Embryonic facial prominence (tissue), 1 donor: ENCODE data around the gene XIRP1.

ENCODE experiments used
- DNase-seq: peaks from one replicate; pipeline ENCODE4 v3.0.0-alpha.2; 2016; ENCODE audit errors: extremely low spot score

Gene XIRP1

DNA sequence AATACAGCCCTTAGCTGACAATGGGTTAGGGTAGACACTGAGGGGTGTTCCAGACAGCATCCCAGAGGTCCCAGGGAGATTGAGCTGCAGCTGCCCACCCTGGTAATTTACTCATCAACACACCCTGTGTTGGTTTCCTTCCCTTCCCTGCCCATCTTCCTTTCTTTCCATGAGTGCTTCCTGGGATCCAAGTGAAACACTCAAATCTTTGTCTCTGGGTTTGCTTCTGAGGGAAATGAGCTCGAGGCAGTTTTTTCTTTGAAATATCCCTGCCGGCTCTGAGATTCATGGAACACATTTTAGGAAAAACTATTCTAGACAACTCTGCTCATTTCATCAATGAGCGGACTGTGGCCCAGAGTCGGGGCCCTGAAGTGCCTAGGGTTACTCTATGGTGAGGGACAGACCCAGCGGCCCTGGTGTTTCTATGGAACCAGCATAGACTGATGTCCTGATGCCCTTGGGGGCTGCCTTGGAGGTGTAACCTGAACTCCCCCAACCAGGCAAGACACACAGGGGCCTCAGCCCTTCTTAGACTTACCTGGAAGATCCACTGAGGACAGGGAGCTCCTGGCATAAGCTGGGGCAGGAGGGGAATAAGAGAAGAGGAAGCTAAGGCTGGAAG is 24.1 kb downstream of the XIRP1 start:
- no peak for DNase-seq

DNA sequence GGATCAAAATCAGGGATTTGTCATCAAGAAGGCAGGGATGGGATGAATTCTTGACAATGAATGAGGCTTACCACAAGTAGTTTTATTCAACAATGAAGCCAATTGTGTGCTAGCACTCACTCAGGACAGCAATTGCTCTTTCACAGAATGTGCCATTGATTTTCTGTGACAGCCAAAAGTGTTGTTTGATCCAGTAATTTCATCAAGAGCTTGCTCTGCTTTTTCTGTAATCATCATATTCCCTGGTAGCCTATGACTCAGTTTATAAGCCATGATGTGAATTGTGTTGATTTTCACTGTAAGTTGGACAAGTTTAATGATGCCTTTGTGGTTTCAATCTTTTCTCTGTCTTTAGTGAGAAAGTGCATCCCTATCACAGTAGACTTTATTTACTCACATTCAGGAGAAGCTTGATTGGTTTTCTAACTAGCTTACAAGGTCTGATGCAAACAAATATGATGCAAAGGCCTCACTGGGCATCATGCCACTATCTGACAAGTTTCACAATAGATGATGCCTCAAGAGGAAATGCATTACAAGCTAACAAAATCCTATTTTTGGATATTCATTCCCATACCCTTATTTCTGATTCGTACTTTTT is 25.4 kb downstream of the XIRP1 start:
- no peak for DNase-seq

DNA sequence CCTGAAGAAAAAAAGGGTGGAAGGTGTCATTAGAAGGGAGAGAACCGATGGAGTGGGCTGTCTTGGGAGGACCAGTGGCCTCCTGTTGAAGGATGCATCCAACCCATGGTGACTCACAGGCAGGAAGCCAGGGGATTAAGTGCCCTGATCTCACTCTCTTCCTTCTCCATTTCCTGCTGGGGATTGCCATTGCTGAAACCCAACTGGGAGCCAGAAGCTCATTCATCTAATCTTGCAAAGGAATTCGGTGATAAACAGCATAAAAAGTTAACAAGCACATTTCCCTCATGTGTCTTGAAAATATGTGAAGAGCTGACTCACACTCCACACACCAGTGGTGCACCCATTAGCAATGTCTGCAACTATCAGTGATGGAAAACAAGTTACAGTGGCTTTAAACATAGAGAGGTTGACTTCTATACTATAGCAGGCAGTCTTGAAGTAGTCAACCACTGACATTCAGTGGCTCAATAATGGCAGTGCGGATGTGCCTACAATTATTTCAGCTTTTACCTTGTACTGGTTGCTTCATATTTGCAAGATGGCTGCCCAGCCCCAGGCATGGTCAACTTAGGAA is 26.2 kb downstream of the XIRP1 start:
- DNase-seq = no peak

DNA sequence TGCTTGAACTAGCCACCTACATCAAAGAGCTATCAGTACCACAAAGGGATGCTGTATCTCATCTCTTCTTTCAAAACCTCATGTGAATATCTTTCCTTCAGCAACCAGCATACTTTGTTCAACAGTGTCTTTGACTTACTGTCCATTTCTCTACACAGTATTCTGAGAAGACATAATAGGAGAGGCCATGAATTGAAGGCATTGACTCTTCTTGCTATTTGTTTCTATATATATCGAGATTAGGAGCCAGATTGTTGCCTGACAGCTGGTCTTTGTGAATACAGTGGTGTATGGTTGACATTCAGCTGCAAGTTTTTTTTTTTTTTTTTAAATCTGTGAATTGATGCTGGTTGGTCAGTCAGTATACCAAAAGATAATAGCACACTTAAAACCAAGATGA is 26.9 kb downstream of the XIRP1 start:
- DNase-seq = no peak

DNA sequence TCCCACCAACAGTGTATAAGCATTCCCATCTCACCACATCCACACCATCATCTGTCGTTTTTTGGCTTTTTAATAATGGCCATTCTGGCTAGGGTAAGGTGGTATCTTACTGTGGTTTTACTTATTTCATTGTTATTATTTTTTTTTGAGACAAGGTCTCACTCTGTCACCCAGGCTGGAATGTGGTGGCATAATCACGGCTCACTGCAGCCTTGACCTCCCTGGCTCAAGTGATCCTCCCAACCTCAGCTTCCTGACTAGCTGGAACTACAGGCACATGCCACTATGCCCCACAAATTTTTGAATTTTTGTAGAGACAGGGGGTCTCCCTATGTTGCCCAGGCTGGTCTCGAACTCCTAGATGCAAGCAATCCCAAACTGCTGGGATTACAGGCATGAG is 28.0 kb downstream of the XIRP1 start:
- DNase-seq = no peak

DNA sequence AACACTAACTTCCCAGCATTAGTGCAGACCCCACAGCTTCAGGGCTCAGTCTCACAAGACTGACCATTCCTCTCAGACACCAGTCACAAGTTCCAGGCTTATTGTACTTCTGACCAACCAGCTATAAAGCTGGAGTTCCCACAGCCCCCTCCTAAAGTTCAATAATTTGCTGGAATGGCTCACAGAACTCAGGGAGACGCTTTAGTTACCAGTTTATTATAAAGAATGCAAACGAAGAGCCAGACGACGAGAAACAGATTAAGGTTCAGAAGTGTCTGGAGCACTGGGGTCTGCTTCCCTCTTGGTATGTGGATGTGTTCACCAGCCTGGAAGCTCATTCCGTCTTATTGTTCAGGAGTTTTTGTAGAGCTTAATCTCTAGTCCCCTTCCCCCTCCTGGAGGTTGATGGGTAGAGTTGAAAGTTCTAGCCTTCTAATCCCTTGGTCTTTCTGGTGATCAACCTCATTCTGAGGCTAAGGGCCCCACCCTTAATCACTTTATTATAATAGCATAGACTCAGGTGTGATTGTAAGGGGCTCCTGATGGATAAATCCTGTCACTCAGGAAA is 34.2 kb downstream of the XIRP1 start:
- DNase-seq = no peak

DNA sequence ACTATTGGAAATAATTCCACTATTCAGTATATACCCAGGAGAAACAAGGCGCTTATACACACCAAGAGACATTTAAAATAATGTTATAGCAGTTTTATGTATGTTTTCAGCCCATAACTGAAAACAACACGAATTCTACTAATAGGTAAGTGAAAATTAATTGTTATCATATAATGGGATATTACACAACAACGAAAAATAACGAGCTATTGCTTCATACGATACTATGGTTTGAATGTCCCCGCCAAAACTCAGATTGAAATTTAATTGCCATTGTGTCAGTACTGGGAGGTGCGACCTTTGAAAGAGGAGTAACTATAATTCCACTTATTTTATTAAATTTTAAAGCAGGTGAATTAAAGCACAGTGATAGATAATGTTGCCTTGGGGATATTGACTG is 35.0 kb downstream of the XIRP1 start:
- DNase-seq = no peak

DNA sequence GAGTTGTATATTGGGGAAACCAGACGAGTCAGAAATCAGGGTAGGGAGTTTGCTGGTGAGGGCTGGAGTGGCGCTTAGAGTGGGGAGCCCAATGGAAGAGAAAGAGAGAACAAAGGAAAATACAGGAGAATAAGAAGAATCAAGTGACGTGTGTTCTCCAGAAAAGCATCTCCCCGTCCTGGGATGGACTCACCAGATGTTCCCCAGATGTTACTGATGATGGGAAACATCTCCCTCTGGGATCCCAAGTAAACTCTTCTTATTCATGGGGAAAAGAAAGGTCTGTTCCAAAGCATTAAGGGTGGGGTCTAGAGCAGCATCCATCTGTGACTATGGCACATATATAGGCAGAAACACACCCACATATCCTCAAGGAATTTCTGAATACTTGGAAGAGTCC is 36.0 kb downstream of the XIRP1 start:
- DNase-seq = no peak

DNA sequence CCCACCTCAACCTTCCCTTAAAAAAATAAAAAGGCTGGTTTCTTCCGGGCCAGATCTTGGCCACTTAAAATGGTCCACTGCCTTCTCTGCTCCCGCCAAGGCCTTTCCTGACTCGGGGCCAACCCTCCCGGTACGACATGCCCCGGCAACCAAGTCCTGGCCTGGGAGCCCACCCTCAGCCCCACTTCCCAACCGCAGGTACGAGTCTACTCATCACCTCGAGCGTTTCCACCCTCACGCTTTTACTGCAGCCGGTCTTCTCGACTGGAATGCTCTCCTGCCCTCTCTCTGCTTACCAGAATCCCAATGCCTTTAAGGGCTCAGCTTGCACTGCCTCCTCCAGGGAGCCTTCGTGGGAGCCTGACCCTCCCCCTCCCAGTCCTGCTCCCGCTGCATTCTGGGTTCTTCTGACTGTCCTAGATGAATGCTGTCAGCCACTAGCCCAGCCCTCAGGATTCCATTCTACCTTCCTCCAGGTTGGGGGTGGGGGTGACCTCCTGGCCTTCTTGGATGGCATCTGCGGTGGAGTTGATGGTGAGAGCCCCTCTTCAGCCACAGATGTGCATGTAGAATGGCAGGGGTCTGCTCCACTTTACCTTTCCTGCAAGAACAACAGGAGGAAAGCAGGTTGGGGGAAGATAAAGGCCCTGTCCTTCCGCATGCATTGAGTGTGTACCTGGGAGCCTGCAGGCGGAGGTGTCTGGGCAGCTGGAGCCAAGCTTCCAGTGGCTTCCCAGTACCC is 37.9 kb downstream of the XIRP1 start:
- DNase-seq = no peak

DNA sequence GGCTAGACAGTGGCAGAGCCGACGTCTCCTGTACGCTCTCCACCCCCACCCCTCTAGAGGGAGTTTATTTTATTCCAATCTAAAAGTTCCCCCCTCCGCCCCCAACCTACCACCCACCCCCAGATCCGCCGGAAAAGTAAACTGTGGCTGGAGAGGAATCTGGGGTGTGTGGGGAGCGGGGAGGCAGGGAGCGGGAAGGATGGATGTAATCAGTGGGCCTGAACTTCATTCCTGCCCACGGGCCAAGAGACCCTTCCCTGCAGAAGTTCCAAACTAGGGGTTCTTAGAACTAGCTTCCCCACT is 38.5 kb downstream of the XIRP1 start:
- no peak for DNase-seq

DNA sequence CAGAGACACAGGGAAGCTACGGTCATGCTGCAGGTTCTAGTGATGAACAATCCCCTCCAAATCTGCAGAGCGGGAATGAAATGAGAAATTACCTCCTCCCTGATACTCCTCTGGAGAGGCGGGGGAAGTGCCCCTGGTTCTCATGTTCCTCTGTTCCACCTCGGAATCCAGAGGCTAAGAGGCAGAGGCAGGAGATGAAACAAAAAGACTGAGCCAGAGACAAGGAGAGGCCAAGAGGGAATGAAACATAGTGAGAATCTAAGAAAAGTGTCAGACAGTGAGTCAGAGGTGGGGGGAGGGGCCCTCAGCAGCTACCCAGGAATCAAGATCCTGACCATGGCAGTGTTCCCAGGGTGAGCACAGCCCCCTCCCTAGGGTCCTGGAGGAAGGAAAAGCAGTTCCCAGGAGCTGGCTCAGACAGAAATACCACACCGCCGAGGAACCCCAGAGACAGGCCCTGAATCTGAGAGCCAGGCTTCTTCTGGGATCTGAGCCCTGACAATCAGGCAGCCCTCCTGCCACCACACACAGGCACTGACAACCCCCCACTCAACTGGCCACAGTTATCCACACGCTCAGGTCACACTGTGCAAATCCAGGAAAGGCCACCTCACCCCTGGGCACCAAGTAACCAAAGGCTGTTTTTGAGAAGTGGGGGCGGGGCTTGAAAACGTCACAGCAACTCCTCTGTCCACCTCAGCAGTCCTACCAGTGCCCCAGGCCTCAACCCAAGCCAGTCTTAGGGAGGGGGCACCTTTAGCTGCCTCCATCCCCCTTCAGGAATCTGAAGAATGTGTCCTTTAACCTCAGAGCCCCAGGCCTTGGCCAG is 41.4 kb downstream of the XIRP1 start:
- DNase-seq = no peak

DNA sequence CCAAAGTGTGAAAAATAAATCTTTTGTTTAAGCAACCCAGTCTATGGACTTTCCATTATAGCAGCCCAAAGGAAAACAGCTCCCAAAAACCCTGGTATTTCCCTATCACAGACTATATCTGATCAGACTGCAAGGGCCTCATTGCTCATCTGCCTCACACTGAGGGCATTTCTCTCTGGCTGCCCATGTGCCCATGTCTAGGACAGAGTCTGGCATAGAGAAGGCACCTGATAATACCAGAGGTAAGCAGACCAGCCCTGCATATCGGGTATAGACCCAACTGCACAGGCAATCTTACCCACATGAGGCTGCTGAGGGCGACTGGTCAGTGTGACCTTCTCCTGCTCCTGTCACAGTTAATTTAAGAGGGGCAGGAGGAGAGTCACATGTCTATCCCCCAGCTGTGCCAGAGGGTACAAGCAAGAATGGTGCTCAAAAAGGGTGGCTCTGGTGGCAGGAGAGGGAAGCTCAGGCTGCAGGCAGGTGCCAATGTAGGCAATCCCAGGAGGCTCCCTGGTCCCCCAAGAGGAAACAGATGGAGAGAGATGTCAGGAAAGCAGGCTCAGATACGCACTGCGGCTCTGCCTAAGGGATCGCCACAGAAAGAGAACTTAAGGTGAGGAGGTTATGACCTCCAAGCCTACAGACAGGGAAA is 42.1 kb downstream of the XIRP1 start:
- DNase-seq = no peak

DNA sequence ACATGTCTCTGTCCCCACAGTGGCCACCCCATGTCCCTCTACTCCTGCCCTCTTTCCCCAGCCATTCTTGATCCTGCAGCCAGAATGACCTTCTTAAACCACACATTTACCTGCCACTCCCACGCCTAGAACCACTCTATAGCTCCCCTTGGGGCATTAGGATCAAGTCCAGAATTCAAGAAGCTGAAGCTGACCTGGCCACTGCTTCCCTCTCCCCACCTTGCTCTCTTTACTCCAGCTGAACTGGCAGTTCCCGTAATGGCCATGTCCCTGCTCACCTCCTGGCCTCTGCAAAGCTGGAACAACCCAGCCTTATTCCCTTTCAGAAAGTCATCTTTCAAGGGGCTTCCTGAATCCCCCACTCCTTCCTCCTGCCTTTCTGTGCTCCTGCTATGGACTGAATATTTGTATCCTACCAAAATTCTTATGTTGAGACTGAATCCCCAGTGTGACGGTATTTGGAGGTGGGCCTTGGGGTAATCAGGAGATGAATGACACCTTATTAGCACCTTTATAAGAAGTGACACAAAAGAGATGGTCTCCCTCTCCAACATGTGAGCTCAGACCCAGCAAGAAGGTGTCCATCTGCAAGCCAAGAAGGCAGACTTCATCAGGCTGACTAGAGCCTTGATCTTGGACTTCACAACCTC is 42.8 kb downstream of the XIRP1 start:
- DNase-seq = no peak

DNA sequence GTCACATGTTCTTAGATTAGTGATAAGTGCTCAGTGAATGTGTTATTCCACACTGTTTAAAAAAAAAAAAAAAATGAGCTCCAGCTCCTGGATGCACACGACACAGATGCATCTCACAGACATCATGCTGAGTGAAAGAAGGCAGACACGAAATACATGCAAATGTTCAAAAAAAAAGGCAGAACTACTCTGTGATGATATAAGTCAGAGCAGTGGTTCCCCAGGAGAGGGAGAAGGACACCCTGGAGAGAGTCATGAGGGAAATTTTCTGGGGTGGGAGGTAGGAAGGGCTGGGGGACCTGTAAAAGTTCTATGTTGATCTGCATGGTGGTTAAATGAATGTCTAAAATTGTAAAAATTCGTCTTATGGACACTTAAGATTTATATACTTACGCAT is 43.3 kb downstream of the XIRP1 start:
- no peak for DNase-seq

DNA sequence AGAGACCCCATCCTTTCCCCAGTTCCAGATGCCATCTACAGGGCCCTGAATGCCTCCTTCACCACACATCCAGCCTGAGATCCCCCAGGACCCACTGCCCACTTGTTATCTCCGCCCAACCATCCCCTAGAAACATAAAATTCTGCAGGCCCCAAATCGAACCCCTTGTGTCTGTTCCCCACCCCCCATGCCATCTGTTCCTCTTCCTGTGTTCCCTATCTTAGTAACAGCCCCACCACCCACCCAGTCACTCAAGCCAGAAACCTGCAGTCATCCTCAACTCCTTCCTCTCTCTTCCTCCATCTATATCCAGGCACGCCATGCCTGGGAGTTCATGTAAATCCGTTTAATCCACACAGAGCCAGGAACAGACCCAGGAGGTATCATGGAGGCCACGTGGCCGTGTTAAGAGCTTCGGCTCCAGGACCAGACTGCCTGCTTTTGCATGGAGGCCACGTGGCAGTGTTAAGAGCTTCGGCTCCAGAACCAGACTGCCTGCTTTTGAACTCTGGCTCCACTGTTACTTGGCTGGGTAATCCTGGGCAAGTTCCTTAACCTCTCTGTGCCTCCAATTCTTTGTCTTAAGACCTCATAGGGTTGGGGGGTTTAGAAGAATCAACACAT is 43.8 kb downstream of the XIRP1 start:
- DNase-seq = no peak

DNA sequence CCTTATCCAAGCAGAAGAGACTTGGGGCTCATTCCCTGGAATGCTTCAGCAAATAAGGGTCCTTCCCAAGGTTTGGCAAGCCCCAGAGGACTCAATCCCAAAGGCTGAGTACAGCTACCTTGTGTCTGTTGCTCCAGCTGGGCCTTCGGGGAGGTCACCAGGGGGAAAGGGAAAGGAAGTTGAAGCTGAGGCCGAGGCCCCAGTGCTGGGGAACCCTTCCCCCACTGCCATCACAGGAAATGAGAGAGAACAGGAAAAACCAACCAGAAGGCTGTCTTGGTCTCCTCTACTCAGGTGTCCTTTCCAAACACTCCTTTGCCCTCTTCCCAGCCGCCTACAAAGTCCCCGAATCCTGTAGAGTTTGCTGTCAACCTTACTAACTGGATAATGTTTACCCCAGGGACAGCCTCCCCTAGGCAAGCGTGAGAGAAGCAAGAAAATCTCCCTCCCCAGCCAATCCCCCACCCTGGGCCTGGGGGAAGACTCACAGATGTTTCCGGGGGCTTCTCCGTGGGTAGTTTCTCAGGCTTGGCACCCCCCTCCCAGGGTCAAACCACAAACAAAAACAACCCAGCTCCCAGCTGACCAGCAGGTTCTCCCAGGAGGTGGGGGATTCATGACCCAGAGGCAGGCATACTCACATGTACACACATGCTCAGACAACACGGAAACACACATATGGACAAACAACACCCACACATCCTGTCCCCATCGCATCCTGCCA is 44.5 kb downstream of the XIRP1 start:
- DNase-seq = no peak

DNA sequence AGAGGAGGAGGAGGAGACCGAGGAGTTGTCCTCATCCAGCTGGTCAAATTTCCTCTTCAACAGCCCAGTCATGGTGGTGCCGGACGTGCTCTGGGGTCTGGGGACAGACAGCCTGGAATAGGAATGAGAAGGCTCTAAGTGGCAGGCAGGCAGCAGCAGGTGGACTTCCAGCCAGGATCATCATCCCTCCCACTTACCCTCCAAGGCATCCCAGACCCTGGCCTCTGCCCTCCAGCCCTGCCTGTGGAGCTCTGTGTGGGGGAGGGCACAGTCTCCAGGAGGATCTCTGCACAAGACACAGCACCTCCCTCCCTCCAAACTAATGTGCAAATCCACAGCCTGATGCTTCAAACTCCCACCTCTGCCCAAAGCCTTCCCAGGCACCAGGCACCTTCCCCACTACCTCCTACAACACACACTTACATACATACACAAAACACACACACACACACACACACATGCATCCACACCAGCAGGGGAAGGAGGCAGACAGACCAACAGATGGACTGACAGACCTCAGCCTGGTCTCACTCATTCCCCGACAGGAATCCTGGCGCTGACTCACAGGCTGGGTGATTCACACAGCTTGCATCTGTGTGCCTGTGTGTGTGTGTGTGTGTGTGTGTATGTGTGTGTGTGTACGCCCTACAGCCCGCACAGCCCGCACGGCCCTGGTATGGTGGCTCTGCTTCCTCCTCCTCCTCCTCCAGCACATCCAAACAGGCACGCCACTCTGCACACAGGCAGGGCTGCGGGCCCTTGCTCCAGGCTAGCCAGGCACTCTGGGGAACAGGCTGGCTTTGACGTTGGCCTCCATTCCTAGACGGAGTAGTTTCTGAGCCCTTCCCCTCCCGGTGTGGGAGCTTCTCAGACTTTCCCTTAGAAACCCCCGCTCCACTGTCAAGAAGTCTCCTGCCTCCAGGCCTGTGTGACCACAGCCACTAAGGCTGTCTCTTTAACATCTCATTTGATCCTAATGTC is 45.5 kb downstream of the XIRP1 start:
- no peak for DNase-seq

DNA sequence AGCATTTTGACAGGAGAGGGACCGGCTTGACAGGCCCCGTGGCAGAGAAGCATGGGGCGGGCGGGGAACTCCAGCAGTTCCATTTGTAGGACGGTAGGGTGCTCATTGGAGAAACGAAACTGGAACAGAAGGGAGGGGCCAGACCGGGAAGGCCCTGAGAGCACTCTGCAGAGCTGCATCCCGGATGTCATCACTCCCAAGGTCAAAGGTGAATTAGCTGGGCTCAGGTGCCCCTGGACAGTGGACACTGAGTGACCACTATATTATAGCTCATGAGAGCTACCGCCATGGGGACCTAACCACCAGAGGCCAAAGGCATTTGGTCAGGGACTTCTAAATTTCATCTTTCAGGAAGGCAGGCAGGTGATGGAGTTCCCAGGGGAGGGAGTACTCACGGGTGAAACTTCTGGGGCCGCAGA is 46.3 kb downstream of the XIRP1 start:
- no peak for DNase-seq
